GM20000 (cell line): ENCODE measurements around the gene SP110.

ENCODE experiments used
- DNase-seq: peaks from one replicate; pipeline ENCODE4 v3.0.0; 2012; ENCODE audit warnings: low spot score
- TF ChIP-seq, protein P1 (sequence below): IDR thresholded peaks from 2 replicates; pipeline ENCODE4 v1.5.1; 2012; ENCODE audit warnings: mild to moderate bottlenecking, control low read depth; ENCODE audit errors: extremely low read depth, missing control alignments

Gene SP110

DNA sequence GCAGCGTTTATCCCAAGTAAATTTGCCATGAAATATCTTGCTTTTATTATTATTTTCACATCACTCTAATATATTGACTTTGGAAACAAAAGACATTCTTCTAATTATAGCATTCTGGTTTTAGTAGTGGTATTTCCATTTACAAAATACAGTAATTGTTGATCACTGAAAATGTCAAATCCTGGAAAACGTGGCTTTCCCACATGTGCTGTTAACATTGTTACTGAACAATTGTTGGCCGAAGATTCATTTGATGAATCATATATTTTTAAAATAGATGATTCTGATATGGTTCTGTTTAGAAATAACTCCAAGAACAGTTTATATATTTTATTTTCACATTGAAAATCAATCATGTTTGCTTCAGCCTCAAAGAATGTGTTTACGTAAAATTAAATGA is 38.7 kb upstream of the SP110 start:
- no peak for DNase-seq
- TF ChIP-seq, protein P1, sequence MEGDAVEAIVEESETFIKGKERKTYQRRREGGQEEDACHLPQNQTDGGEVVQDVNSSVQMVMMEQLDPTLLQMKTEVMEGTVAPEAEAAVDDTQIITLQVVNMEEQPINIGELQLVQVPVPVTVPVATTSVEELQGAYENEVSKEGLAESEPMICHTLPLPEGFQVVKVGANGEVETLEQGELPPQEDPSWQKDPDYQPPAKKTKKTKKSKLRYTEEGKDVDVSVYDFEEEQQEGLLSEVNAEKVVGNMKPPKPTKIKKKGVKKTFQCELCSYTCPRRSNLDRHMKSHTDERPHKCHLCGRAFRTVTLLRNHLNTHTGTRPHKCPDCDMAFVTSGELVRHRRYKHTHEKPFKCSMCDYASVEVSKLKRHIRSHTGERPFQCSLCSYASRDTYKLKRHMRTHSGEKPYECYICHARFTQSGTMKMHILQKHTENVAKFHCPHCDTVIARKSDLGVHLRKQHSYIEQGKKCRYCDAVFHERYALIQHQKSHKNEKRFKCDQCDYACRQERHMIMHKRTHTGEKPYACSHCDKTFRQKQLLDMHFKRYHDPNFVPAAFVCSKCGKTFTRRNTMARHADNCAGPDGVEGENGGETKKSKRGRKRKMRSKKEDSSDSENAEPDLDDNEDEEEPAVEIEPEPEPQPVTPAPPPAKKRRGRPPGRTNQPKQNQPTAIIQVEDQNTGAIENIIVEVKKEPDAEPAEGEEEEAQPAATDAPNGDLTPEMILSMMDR, result no peak

DNA sequence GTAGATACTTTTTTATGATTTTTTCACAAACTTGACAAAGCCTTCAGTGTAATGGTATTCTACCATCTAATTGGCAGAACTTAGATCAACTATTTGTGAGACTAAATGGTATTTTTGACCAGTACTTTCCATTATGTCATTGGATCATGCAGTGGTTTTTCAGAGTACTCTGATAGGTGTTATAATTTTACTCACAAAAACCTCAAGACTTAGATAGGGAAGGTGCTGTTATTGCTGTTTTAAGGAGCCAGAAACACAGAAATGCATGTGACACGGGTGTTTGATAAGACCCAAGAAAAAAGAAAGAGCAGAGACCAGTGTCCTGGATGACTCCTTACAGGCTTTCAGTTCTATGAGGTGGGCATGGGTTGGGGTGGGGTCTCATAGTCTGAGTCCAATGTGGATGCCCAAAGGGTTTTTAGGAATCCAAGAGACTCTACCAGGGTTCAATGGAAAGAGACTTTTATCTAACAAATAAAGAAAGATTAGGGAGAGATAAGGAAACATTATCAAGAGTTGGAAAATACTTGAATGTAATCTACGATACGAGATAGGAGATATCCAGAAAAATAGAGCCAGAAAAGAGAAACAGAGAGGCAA is 37.0 kb upstream of the SP110 start:
- DNase-seq, result peak; percentile 16
- TF ChIP-seq, protein P1, result no peak

DNA sequence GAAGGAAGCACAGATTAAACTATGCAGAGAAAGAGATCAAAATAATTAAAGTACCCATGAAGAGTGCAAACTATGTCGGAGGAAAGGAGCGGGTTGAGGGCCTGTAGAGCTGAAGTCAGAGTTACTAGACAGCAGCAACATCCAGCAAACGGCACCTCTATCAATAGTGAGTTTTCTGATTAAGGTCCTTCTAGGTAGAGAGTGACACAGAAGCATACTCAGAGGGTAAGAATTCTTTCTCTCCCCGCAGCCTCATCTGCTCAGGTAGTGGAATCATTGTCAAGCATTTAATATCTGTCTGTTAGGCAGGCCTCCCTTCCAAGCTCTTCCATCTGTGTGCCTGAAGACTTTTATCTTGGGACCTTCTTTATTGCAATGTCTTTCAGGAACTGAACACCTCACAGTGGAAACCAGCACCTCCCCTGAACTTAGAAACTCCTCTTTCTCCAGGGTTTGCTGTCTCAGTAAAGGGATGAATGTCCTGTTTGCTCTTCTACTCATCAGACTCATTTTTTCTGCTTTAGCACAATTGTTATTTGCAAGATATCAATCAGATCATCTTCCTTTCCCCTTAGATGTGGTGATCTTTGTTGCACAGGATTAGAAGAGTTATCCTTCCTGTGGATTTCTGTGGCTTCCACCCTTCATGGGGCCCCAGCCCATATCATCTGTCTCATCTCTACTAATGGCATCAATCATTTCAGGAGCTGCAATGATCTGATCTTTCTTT is 34.5 kb upstream of the SP110 start:
- no peak for DNase-seq

DNA sequence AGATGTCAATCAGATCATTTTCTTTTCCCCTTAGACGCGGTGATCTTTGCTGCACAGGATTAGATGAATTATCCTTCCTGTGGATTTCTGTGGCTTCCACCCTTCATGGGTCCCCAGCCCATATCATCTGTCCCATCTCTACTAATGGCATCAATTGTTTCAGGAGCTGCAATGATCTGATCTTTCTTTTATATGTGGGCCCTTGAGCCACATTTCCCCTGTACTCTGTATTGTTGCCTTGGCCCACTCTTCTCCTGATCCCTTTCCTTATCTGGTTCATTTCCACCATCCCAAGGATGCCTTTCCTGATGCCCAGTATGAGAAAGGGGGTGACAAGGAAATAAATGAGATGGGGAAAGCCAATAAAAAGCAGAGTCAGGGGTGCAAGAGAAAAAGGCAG is 30.4 kb upstream of the SP110 start:
- TF ChIP-seq, protein P1, result no peak
- no peak for DNase-seq

More for the DNA sequence above, 34.5 kb upstream of the SP110 start:
- TF ChIP-seq, protein P1, result no peak

DNA sequence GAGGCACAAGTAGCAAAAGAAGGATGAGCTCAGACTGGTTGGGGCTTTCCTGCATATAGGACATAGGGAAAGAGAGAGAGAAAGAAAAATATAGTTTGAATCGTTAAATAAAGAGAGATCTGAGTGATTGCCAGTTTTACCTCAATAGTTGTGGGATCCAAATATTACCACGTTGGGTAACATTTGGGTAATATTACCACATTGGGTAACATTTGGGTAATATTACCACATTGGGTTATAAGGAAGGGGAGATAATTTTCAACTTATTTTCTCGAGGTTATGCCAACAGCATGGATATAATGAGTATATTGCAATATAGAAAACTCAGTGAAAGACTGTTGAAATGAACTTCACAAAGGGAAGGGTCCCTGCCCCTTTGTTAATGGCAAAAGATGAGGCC is 26.4 kb upstream of the SP110 start:
- TF ChIP-seq, protein P1, result no peak
- DNase-seq, result no peak

DNA sequence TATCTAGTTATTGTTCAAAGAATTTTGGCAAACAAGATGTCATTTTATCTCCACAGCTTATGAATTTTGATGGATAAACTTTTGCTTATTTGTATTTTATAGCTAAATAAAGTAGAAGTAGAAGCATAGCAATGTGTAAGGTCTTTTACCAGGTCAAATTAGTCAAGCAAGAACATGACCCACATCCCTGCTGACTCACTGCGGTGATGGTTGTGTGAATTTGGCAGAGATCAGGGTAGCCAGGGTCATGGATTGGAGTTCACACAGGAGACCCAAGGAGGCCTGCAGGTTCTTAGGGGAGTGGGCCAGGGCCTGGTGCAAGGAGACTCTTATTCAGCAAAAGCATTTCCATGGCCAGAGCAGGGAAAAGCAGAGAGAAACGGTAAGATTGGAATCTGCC is 24.4 kb upstream of the SP110 start:
- no peak for DNase-seq
- TF ChIP-seq, protein P1, result no peak

DNA sequence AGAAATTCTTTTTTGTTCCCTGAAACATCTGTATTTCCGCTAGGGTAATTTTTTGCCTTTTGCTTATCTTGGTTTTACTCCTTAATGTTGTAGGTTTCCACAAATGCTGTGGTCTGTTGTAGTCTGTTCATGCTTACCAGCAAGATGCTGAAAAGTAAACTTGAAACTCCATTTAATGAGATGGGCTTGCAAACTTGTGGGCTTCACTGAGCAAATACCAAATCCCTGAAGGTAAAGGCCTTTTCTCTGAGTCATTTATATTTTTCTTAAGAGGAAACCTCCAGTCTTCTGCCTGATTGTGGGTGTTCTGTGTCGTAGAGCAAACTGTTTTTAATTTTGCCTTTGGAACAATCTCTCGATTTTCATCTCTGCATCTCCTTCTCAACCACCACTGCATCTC is 15.1 kb upstream of the SP110 start:
- no peak for DNase-seq

More for the DNA sequence above, 15.1 kb upstream of the SP110 start:
- TF ChIP-seq, protein P1, result no peak
